Dendritic cell treated with granulocyte-macrophage colony-stimulating factor and Interleukin-4, amounts not matched to agents 40 ng/mL and 50 ng/mL, for 4 days (primary cell): ENCODE data around the gene LDLR.
"Not testable (repeated sequence)": the region's sequence is repeated elsewhere in the genome, so short reads cannot be mapped to it uniquely, and the experiment has no call there.

ENCODE experiments used
- H3K27ac Mint-ChIP-seq: one replicate; pipeline ENCODE4 v1.8.0; 2022; ENCODE audit warnings: mild to moderate bottlenecking, mixed read lengths
- H3K27me3 Mint-ChIP-seq: one replicate; pipeline ENCODE4 v1.8.0; 2022; ENCODE audit warnings: mild to moderate bottlenecking, mixed read lengths
- H3K36me3 Mint-ChIP-seq: one replicate; pipeline ENCODE4 v1.8.0; 2022; ENCODE audit warnings: low read depth, mixed read lengths
- H3K4me1 Mint-ChIP-seq: one replicate; pipeline ENCODE4 v1.8.0; 2022; ENCODE audit warnings: low read depth, mixed read lengths
- H3K4me3 Mint-ChIP-seq: one replicate; pipeline ENCODE4 v1.8.0; 2022; ENCODE audit warnings: mild to moderate bottlenecking, moderate library complexity, mixed read lengths
- H3K9me3 Mint-ChIP-seq: one replicate; pipeline ENCODE4 v1.8.0; 2022; ENCODE audit warnings: mixed read lengths
- intact Hi-C: fragments of 100-400 bp; cut with micrococcal nuclease; formaldehyde crosslinking; loops from one replicate; pipeline ENCODE4 v1.15.0; 2022

LDLR gene

GRCh38 chr19:11059511-11060358 is 29.5 kb upstream of the LDLR start:
- Mint-ChIP-seq H3K27ac (no peak overlapping the region), H3K9me3 (no peaks in the 10 kb centered on the region), H3K4me3 (no peak overlapping the region), H3K27me3 (peaks cover under 1% of the 10 kb centered on the region), H3K36me3 (peaks cover 100% of the 10 kb centered on the region), H3K4me1 (peaks cover 6% of the 10 kb centered on the region)
- intact Hi-C loops: no loop called here

- Mint-ChIP-seq H3K9me3 (no peaks in the 10 kb centered on the region), H3K4me3 (no peak overlapping the region), H3K27ac (no peak overlapping the region), H3K4me1 (peaks cover 8% of the 10 kb centered on the region), H3K27me3 (no peaks in the 10 kb centered on the region), H3K36me3 (peaks cover 92% of the 10 kb centered on the region)
- intact Hi-C loops: no loop called here
Measured at GRCh38 chr19:11061952-11062351, 27.3 kb upstream of the LDLR start.

- peaks cover 8% of the 10 kb centered on the region for H3K4me1 Mint-ChIP-seq
- peaks cover 86% of the 10 kb centered on the region for H3K36me3 Mint-ChIP-seq
- intact Hi-C loops: no loop called here
Measured at GRCh38 chr19:11063434-11063833, 25.8 kb upstream of the LDLR start.

GRCh38 chr19:11064831-11065303 is 24.4 kb upstream of the LDLR start:
- H3K4me1 Mint-ChIP-seq: peaks cover 18% of the 10 kb centered on the region
- H3K27ac Mint-ChIP-seq: no peak overlapping the region
- peaks cover 71% of the 10 kb centered on the region for H3K36me3 Mint-ChIP-seq
- no peaks in the 10 kb centered on the region for H3K9me3 Mint-ChIP-seq
- H3K27me3 Mint-ChIP-seq: peaks cover 4% of the 10 kb centered on the region
- H3K4me3 Mint-ChIP-seq: no peak overlapping the region
- intact Hi-C loops: no loop called here

More at GRCh38 chr19:11063434-11063833, 25.8 kb upstream of the LDLR start:
- Mint-ChIP-seq H3K4me3 (no peak overlapping the region), H3K27ac (no peak overlapping the region), H3K27me3 (no peaks in the 10 kb centered on the region), H3K9me3 (no peaks in the 10 kb centered on the region)

GRCh38 chr19:11066326-11066725 is 22.9 kb upstream of the LDLR start:
- Mint-ChIP-seq H3K27ac (no peak overlapping the region), H3K4me1 (peaks cover 27% of the 10 kb centered on the region)
- intact Hi-C loops: no loop called here

GRCh38 chr19:11067356-11068113 is 21.7 kb upstream of the LDLR start:
- H3K36me3 Mint-ChIP-seq: peaks cover 45% of the 10 kb centered on the region
- no peak overlapping the region for H3K27ac Mint-ChIP-seq
- peaks cover 12% of the 10 kb centered on the region for H3K27me3 Mint-ChIP-seq
- H3K9me3 Mint-ChIP-seq: no peaks in the 10 kb centered on the region
- intact Hi-C loops: no loop called here
- no peak overlapping the region for H3K4me3 Mint-ChIP-seq
- peaks cover 27% of the 10 kb centered on the region for H3K4me1 Mint-ChIP-seq

More at GRCh38 chr19:11066326-11066725, 22.9 kb upstream of the LDLR start:
- Mint-ChIP-seq H3K27me3 (peaks cover 4% of the 10 kb centered on the region), H3K9me3 (no peaks in the 10 kb centered on the region), H3K36me3 (peaks cover 57% of the 10 kb centered on the region), H3K4me3 (no peak overlapping the region)

GRCh38 chr19:11069561-11069960 is 19.7 kb upstream of the LDLR start:
- Mint-ChIP-seq H3K9me3 (no peaks in the 10 kb centered on the region), H3K36me3 (peaks cover 24% of the 10 kb centered on the region), H3K27ac (peak overlapping the region; percentile 33), H3K27me3 (peaks cover 15% of the 10 kb centered on the region), H3K4me1 (peaks cover 35% of the 10 kb centered on the region), H3K4me3 (no peak overlapping the region)
- intact Hi-C loops: no loop called here

- intact Hi-C loops: no loop called here
- Mint-ChIP-seq H3K9me3 (no peaks in the 10 kb centered on the region), H3K27ac (no peak overlapping the region), H3K4me3 (no peak overlapping the region), H3K36me3 (peaks cover 19% of the 10 kb centered on the region), H3K4me1 (peaks cover 37% of the 10 kb centered on the region), H3K27me3 (peaks cover 15% of the 10 kb centered on the region)
Measured at GRCh38 chr19:11070123-11070522, 19.1 kb upstream of the LDLR start.

GRCh38 chr19:11073568-11073967 is 15.7 kb upstream of the LDLR start:
- Mint-ChIP-seq H3K27me3 (peaks cover 30% of the 10 kb centered on the region), H3K9me3 (no peaks in the 10 kb centered on the region), H3K27ac (peak overlapping the region; percentile 60), H3K4me3 (no peak overlapping the region), H3K4me1 (peaks cover 48% of the 10 kb centered on the region), H3K36me3 (no peaks in the 10 kb centered on the region)
- intact Hi-C loops: no loop called here

- H3K9me3 Mint-ChIP-seq, H3K36me3 Mint-ChIP-seq, H3K27ac Mint-ChIP-seq, H3K4me3 Mint-ChIP-seq, intact Hi-C loops: not testable (repeated sequence)
- Mint-ChIP-seq H3K4me1 (peaks cover 30% of the 10 kb centered on the region), H3K27me3 (peaks cover 37% of the 10 kb centered on the region)
Measured at GRCh38 chr19:11076792-11077191, 12.5 kb upstream of the LDLR start.

- H3K27ac Mint-ChIP-seq: no peak overlapping the region
- no peaks in the 10 kb centered on the region for H3K36me3 Mint-ChIP-seq
- no peak overlapping the region for H3K4me3 Mint-ChIP-seq
- intact Hi-C loops: no loop called here
- H3K9me3 Mint-ChIP-seq: no peaks in the 10 kb centered on the region
- H3K27me3 Mint-ChIP-seq: peaks cover 30% of the 10 kb centered on the region
- peaks cover 24% of the 10 kb centered on the region for H3K4me1 Mint-ChIP-seq
Measured at GRCh38 chr19:11078893-11079292, 10.4 kb upstream of the LDLR start.

- intact Hi-C loops: no loop called here
- no peaks in the 10 kb centered on the region for H3K9me3 Mint-ChIP-seq
- no peak overlapping the region for H3K4me3 Mint-ChIP-seq
Measured at GRCh38 chr19:11079999-11080398, 9.3 kb upstream of the LDLR start.

GRCh38 chr19:11087870-11088505 is 1.3 kb upstream of the LDLR start:
- Mint-ChIP-seq H3K4me3 (no peak overlapping the region), H3K9me3 (no peaks in the 10 kb centered on the region), H3K36me3 (peaks cover 27% of the 10 kb centered on the region), H3K27ac (peak overlapping the region; percentile 98), H3K4me1 (peaks cover 20% of the 10 kb centered on the region), H3K27me3 (peaks cover 8% of the 10 kb centered on the region)
- intact Hi-C loops: no loop called here

More at GRCh38 chr19:11079999-11080398, 9.3 kb upstream of the LDLR start:
- no peaks in the 10 kb centered on the region for H3K36me3 Mint-ChIP-seq
- no peak overlapping the region for H3K27ac Mint-ChIP-seq
- peaks cover 33% of the 10 kb centered on the region for H3K27me3 Mint-ChIP-seq
- H3K4me1 Mint-ChIP-seq: peaks cover 13% of the 10 kb centered on the region
